ENCODE results near the gene PDE6C.

DNA sequence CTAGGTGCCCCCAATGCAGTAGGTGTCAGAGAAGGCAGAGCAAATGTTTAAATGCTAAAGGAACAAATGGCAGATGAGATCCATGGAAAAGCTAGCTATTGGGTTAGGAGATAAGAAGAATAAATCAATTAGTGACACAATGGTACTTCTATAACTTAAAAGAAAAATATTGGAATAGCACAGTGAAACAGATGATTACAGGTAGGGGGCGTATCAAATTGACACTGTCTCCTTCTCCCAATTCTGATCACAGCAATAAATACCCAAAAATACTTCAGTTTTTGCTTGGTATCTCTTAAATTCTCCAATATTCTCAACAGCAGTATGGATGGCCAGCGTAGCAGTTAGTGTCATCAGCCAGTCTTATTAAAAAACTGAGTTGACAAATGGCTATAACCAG lies 84.9 kb downstream of the PDE6C start:
- TF ChIP-seq POLR2AphosphoS5 (IDR thresholded peaks at IDR 0.05; ENCODE audit: low read depth, low read length) (no peak), TCF7L2 (IDR thresholded peaks at IDR 0.05; ENCODE audit: low read depth, low read length) (no peak)
- TF ChIP-seq, protein P1, sequence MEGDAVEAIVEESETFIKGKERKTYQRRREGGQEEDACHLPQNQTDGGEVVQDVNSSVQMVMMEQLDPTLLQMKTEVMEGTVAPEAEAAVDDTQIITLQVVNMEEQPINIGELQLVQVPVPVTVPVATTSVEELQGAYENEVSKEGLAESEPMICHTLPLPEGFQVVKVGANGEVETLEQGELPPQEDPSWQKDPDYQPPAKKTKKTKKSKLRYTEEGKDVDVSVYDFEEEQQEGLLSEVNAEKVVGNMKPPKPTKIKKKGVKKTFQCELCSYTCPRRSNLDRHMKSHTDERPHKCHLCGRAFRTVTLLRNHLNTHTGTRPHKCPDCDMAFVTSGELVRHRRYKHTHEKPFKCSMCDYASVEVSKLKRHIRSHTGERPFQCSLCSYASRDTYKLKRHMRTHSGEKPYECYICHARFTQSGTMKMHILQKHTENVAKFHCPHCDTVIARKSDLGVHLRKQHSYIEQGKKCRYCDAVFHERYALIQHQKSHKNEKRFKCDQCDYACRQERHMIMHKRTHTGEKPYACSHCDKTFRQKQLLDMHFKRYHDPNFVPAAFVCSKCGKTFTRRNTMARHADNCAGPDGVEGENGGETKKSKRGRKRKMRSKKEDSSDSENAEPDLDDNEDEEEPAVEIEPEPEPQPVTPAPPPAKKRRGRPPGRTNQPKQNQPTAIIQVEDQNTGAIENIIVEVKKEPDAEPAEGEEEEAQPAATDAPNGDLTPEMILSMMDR (IDR thresholded peaks at IDR 0.05) = peak; percentile 28; the same call in 1 of the 2 replicates
- TF ChIP-seq, protein P2, sequence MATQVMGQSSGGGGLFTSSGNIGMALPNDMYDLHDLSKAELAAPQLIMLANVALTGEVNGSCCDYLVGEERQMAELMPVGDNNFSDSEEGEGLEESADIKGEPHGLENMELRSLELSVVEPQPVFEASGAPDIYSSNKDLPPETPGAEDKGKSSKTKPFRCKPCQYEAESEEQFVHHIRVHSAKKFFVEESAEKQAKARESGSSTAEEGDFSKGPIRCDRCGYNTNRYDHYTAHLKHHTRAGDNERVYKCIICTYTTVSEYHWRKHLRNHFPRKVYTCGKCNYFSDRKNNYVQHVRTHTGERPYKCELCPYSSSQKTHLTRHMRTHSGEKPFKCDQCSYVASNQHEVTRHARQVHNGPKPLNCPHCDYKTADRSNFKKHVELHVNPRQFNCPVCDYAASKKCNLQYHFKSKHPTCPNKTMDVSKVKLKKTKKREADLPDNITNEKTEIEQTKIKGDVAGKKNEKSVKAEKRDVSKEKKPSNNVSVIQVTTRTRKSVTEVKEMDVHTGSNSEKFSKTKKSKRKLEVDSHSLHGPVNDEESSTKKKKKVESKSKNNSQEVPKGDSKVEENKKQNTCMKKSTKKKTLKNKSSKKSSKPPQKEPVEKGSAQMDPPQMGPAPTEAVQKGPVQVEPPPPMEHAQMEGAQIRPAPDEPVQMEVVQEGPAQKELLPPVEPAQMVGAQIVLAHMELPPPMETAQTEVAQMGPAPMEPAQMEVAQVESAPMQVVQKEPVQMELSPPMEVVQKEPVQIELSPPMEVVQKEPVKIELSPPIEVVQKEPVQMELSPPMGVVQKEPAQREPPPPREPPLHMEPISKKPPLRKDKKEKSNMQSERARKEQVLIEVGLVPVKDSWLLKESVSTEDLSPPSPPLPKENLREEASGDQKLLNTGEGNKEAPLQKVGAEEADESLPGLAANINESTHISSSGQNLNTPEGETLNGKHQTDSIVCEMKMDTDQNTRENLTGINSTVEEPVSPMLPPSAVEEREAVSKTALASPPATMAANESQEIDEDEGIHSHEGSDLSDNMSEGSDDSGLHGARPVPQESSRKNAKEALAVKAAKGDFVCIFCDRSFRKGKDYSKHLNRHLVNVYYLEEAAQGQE (IDR thresholded peaks at IDR 0.05; ENCODE audit: insufficient read depth in 1 of 2, low read depth in 2 of 2, low read length in 1 of 2) = no peak

Data from Panc1 (cell line).